Measurements from ENCODE around the gene ACVR1B.

- TF ChIP-seq CTCF (IDR thresholded peaks at IDR 0.05) (no peak), EZH2 (IDR thresholded peaks at IDR 0.05) (no peak)
Observed at GRCh38 chr12:51944608-51945233, 6.8 kb upstream of the ACVR1B start.
